Measurements from ENCODE around the gene DLL1. TPM values are rescaled to one million over a fixed set of nuclear protein-coding genes. Genes with fewer than 3 reads are reported as not detected.

The DLL1 gene
- polyA plus RNA-seq, 1 donor = 39.3 TPM

DNA sequence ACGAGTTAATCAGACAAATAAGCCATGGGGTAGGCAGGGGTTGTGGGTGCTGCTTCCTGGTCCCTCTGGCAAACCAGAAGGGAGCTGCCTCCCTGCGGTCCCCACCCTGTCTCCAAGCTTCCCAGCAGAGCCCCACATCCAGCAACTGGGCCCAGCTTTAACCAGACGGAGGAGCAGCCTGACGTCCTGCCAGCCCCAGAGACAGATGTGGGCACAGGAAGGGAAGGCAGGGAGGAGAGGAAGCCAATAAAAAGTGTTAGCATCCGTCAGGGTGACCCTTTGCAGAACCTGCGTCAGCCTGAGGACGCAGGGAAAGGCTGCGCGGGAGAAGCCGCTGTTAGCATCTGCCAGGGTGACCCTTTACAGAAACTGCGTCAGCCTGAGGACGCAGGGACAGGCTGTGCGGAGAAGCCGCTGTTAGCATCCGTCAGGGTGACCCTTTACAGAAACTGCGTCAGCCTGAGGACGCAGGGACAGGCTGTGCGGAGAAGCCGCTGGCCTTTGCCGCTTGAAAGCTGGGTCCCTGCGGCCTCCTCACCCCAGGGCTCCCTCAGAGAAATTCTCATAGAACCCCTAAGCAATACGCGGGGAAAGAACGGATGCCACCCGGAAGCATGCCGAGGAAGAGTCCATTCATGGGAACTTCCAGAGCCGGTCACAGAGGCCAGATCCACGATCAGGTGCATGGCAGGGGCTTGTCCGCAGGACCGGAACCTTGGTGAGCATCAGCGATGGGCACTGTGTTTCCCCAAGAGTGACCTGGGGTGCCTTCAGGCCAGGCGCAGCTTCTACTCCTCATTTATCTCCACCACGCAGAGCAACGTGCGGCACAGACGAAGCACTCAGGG lies 15.9 kb downstream of the DLL1 start:
- Histone ChIP-seq H3K4me1 (ENCODE audit: control insufficient read depth, insufficient read depth, low read length) (no peaks in the 10 kb centered on the region), H3K9me3 (ENCODE audit: control insufficient read depth, low read depth, low read length) (no peaks in the 10 kb centered on the region), H3K27ac (ENCODE audit: low read length) (no peak overlapping the region), H3K4me3 (ENCODE audit: low read length) (no peak overlapping the region), H3K27me3 (ENCODE audit: control insufficient read depth, insufficient read depth, low read length) (no peaks in the 10 kb centered on the region), H3K36me3 (ENCODE audit: control insufficient read depth, insufficient read depth, low read length) (no peaks in the 10 kb centered on the region)
- no CpG with 5 or more reads among the region's 36 CpGs for WGBS (ENCODE audit: insufficient coverage, low lambda C conversion rate)
- no peak for DNase-seq

GRCh38 chr6:170273681-170274080 lies 17.2 kb downstream of the DLL1 start:
- H3K4me1 ChIP-seq (ENCODE audit: control insufficient read depth, insufficient read depth, low read length) = peaks cover 8% of the 10 kb centered on the region

GRCh38 chr6:170273191-170273590 lies 17.7 kb downstream of the DLL1 start:
- H3K4me3 ChIP-seq (ENCODE audit: low read length) = no peak overlapping the region
- no peaks in the 10 kb centered on the region for H3K9me3 ChIP-seq (ENCODE audit: control insufficient read depth, low read depth, low read length)
- no peak overlapping the region for H3K27ac ChIP-seq (ENCODE audit: low read length)
- peaks cover 8% of the 10 kb centered on the region for H3K4me1 ChIP-seq (ENCODE audit: control insufficient read depth, insufficient read depth, low read length)
- H3K27me3 ChIP-seq (ENCODE audit: control insufficient read depth, insufficient read depth, low read length) = no peaks in the 10 kb centered on the region
- WGBS (ENCODE audit: insufficient coverage, low lambda C conversion rate) = no CpG with 5 or more reads among the region's 23 CpGs
- no peak for DNase-seq
- H3K36me3 ChIP-seq (ENCODE audit: control insufficient read depth, insufficient read depth, low read length) = no peaks in the 10 kb centered on the region

More at GRCh38 chr6:170273681-170274080, 17.2 kb downstream of the DLL1 start:
- Histone ChIP-seq H3K36me3 (ENCODE audit: control insufficient read depth, insufficient read depth, low read length) (no peaks in the 10 kb centered on the region), H3K27ac (ENCODE audit: low read length) (no peak overlapping the region), H3K9me3 (ENCODE audit: control insufficient read depth, low read depth, low read length) (no peaks in the 10 kb centered on the region), H3K27me3 (ENCODE audit: control insufficient read depth, insufficient read depth, low read length) (no peaks in the 10 kb centered on the region), H3K4me3 (ENCODE audit: low read length) (no peak overlapping the region)
- no peak for DNase-seq
- WGBS (ENCODE audit: insufficient coverage, low lambda C conversion rate) = no CpG with 5 or more reads among the region's 7 CpGs

- no peak for DNase-seq
- Histone ChIP-seq H3K27me3 (ENCODE audit: control insufficient read depth, insufficient read depth, low read length) (no peaks in the 10 kb centered on the region), H3K9me3 (ENCODE audit: control insufficient read depth, low read depth, low read length) (no peaks in the 10 kb centered on the region), H3K27ac (ENCODE audit: low read length) (no peak overlapping the region), H3K4me1 (ENCODE audit: control insufficient read depth, insufficient read depth, low read length) (peaks cover 8% of the 10 kb centered on the region), H3K4me3 (ENCODE audit: low read length) (no peak overlapping the region), H3K36me3 (ENCODE audit: control insufficient read depth, insufficient read depth, low read length) (no peaks in the 10 kb centered on the region)
- 77% methylated on average over 3 of the region's 30 CpGs for WGBS (ENCODE audit: insufficient coverage, low lambda C conversion rate)
These were observed 18.4 kb downstream of the DLL1 start for GRCh38 chr6:170272341-170273065.

DNA sequence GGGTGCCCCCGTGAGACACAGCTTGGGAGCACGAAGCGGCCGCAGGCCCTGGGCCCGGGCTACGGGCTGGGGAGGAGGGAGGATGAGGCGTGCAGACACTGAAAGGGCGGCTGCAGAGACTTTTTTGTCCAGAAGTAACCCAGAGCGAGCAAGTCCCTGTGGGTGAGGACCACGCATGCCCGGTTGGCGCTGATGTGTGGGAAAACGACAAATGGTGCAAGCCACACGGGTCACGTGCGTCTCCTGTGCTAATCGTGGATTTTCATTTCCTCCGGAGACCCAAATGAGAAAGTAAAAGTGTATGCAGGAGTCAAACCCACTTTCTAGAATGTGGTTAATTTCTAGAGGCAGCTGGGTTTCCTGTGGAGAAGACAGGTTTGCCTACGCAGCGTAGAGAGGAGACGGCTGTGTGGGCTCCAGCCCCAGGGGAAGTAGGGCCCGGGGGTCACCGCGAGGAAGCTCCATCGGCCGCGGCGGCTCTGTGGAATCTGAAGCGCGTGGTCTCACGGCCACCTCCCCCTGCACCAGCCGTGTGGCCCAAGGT lies 19.0 kb downstream of the DLL1 start:
- H3K4me1 ChIP-seq (ENCODE audit: control insufficient read depth, insufficient read depth, low read length) = peaks cover 8% of the 10 kb centered on the region
- H3K36me3 ChIP-seq (ENCODE audit: control insufficient read depth, insufficient read depth, low read length) = no peaks in the 10 kb centered on the region
- no peak overlapping the region for H3K27ac ChIP-seq (ENCODE audit: low read length)
- 100% methylated on average over 2 of the region's 32 CpGs for WGBS (ENCODE audit: insufficient coverage, low lambda C conversion rate)
- H3K9me3 ChIP-seq (ENCODE audit: control insufficient read depth, low read depth, low read length) = no peaks in the 10 kb centered on the region
- peak in 1 of 2 donors; percentile 21 for DNase-seq
- H3K27me3 ChIP-seq (ENCODE audit: control insufficient read depth, insufficient read depth, low read length) = no peaks in the 10 kb centered on the region
- H3K4me3 ChIP-seq (ENCODE audit: low read length) = no peak overlapping the region

GRCh38 chr6:170270984-170271593 lies 19.8 kb downstream of the DLL1 start:
- Histone ChIP-seq H3K4me1 (ENCODE audit: control insufficient read depth, insufficient read depth, low read length) (peaks cover 10% of the 10 kb centered on the region), H3K27ac (ENCODE audit: low read length) (no peak overlapping the region), H3K36me3 (ENCODE audit: control insufficient read depth, insufficient read depth, low read length) (no peaks in the 10 kb centered on the region), H3K4me3 (ENCODE audit: low read length) (no peak overlapping the region), H3K27me3 (ENCODE audit: control insufficient read depth, insufficient read depth, low read length) (no peaks in the 10 kb centered on the region), H3K9me3 (ENCODE audit: control insufficient read depth, low read depth, low read length) (no peaks in the 10 kb centered on the region)
- no CpG with 5 or more reads among the region's 19 CpGs for WGBS (ENCODE audit: insufficient coverage, low lambda C conversion rate)
- no peak for DNase-seq

GRCh38 chr6:170269846-170270541 lies 20.9 kb downstream of the DLL1 start:
- no peak for DNase-seq
- Histone ChIP-seq H3K27ac (ENCODE audit: low read length) (peak overlapping the region; percentile 5), H3K9me3 (ENCODE audit: control insufficient read depth, low read depth, low read length) (no peaks in the 10 kb centered on the region), H3K4me3 (ENCODE audit: low read length) (no peak overlapping the region), H3K36me3 (ENCODE audit: control insufficient read depth, insufficient read depth, low read length) (no peaks in the 10 kb centered on the region), H3K4me1 (ENCODE audit: control insufficient read depth, insufficient read depth, low read length) (peaks cover 18% of the 10 kb centered on the region), H3K27me3 (ENCODE audit: control insufficient read depth, insufficient read depth, low read length) (no peaks in the 10 kb centered on the region)
- WGBS (ENCODE audit: insufficient coverage, low lambda C conversion rate) = no CpG with 5 or more reads among the region's 17 CpGs

DNA sequence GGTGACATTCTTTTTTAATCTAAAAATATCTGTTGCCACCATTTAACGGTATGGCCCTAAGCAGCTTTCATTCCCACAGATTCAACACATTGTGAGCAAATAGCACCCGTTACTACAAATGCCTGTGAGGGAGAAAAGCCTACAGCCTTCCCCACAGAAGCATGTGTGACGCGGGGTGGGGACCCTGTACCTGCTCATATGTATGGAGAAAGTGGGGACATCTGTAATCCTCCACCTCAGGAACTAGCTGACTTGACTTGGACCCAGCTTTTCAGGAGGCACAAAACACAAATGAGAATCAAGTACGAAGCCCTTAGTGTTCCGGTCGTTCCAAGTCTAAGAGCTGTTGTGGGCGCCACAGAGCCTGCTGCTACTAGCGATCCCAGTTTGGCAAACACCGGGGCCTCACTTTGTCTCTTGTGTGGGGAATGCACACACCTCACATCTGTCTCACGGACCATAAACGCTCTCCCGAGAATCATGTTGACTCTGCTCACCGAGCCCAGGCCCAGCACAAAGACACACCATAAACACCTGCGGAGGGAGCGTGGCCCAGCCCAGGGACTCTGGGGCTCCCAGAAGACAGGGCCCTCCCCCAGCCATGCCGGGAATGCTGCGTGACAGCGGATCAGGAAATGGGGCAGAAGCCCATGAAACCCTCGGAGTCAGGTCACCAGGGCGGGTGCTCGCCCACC lies 21.6 kb downstream of the DLL1 start:
- Histone ChIP-seq H3K27ac (ENCODE audit: low read length) (peak overlapping the region; percentile 42), H3K27me3 (ENCODE audit: control insufficient read depth, insufficient read depth, low read length) (peaks cover 3% of the 10 kb centered on the region), H3K4me1 (ENCODE audit: control insufficient read depth, insufficient read depth, low read length) (peaks cover 18% of the 10 kb centered on the region), H3K9me3 (ENCODE audit: control insufficient read depth, low read depth, low read length) (no peaks in the 10 kb centered on the region), H3K4me3 (ENCODE audit: low read length) (no peak overlapping the region), H3K36me3 (ENCODE audit: control insufficient read depth, insufficient read depth, low read length) (no peaks in the 10 kb centered on the region)
- peak in 1 of 2 donors; percentile 73 for DNase-seq
- whole genome bisulfite sequencing (ENCODE audit: insufficient coverage, low lambda C conversion rate) = no CpG with 5 or more reads among the region's 22 CpGs

DNA sequence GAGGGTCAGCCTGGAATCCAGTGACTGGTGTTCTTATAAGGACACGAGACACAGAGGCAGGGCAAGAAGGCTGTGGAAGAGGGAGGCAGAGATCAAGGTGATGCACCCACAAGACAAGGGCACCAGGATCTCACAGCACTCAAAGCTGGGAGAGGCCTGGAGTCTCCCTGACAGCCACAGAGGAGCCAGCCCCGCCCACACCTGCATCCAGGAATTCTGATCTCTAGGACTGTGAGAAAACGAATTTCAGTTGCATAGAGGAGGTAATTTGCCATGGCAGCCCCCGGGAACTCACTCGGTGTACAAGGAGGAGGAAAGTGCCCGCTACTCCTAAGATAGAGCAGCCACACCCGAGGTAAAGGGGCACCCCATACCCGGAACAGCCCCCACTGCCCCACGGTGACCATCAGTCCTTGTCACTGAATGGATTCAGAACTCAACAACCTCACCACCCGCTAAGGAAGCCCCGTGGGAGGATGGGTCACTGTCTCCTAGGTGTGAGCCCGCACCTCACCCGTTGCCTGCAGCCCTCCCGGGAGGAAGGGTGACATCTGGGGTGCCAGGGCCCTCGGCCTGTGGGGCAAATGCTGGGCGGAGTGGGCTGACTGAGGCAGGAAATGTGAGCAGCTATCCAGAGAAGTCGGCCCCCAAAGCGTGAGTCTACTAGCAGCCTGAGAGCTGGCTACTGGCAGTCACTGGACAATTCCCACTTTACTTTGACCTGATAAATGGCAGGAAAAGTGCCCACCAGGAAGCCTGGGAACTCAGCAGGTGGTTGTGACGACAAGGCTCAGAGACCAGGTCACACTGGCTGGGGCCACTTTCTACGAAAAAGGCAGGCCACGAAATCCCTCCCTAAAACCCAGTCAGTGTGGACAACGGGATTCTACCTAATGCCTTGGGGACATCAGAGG lies 22.4 kb downstream of the DLL1 start:
- WGBS (ENCODE audit: insufficient coverage, low lambda C conversion rate) = no CpG with 5 or more reads among the region's 22 CpGs
- Histone ChIP-seq H3K4me3 (ENCODE audit: low read length) (no peak overlapping the region), H3K27me3 (ENCODE audit: control insufficient read depth, insufficient read depth, low read length) (peaks cover 5% of the 10 kb centered on the region), H3K27ac (ENCODE audit: low read length) (peak overlapping the region; percentile 42), H3K9me3 (ENCODE audit: control insufficient read depth, low read depth, low read length) (no peaks in the 10 kb centered on the region), H3K4me1 (ENCODE audit: control insufficient read depth, insufficient read depth, low read length) (peaks cover 18% of the 10 kb centered on the region), H3K36me3 (ENCODE audit: control insufficient read depth, insufficient read depth, low read length) (no peaks in the 10 kb centered on the region)
- no peak for DNase-seq

All from large intestine (tissue), 3 donors.